Colonic mucosa (tissue), 4 donors: ENCODE results near the gene CTIF. TPM values are rescaled to one million over a fixed set of nuclear protein-coding genes. Genes with fewer than 3 reads are reported as not detected.

Source experiments
- DNase-seq: peaks from one replicate; pipeline ENCODE4 v3.0.0-alpha.2; 2020
- H3K27ac ChIP-seq: fragments of 200-600 bp; one replicate; pipeline ENCODE4 v1.8.0; 2021
- H3K27me3 ChIP-seq: fragments of 200-600 bp; one replicate; pipeline ENCODE4 v1.8.0; 2021
- H3K36me3 ChIP-seq: fragments of 200-600 bp; one replicate; pipeline ENCODE4 v1.8.0; 2021
- H3K4me1 ChIP-seq: fragments of 200-600 bp; one replicate; pipeline ENCODE4 v1.8.0; 2021; ENCODE audit warnings: mild to moderate bottlenecking
- H3K4me3 ChIP-seq: fragments of 200-600 bp; one replicate; pipeline ENCODE4 v1.8.0; 2021
- H3K9ac ChIP-seq, 2 donors: one replicate each; pipeline ENCODE4 v1.7.0; 2013; ENCODE audit warnings: control low read depth in 2 of 2, low read depth in 2 of 2, low read length in 2 of 2
- H3K9me3 ChIP-seq: fragments of 200-600 bp; one replicate; pipeline ENCODE4 v1.8.0; 2021
- CTCF ChIP-seq: fragments of 200-600 bp; IDR thresholded peaks from one replicate; pipeline ENCODE4 v1.8.0; 2022; ENCODE audit warnings: antibody characterized with exemption, mild to moderate bottlenecking
- intact Hi-C: fragments of 100-400 bp; cut with DNase I; formaldehyde crosslinking; loops from one replicate; pipeline ENCODE4 v1.14.1; 2022
- total RNA-seq, 2 donors: library from RNA; stranded (reverse); fragmentation: NEBNext Ultra II Directional in 1 of 2; extraction: Animal tissue kit (Norgen Biotek cat#: 25700) in 1 of 2; gene quantifications; one replicate each; pipeline ENCODE4 v1.2.1, GENCODE V29; 2021
- donor health status: healthy.
- donor health status: DM: no; HTN: no; CAD: no.
- donor health status: DM: no; HTN: no; CAD: no.

CTIF gene
- total RNA-seq, 2 donors from 2014 or later = 13.0 to 16.7 TPM

- intact Hi-C loops = no loop called here
- no peak for DNase-seq
- no peaks in the 10 kb centered on the region for H3K4me1 ChIP-seq
- H3K9me3 ChIP-seq = no peaks in the 10 kb centered on the region
- no peaks in the 10 kb centered on the region for H3K27me3 ChIP-seq
- H3K36me3 ChIP-seq = no peaks in the 10 kb centered on the region
- no peak overlapping the region for H3K9ac ChIP-seq
- H3K4me3 ChIP-seq = no peak overlapping the region
- H3K27ac ChIP-seq = no peak overlapping the region
- no peak for TF ChIP-seq CTCF
These were observed 230.3 kb downstream of the CTIF start for GRCh38 chr18:48769006-48769636.

- Histone ChIP-seq H3K27ac (no peak overlapping the region), H3K9me3 (no peaks in the 10 kb centered on the region), H3K9ac (no peak overlapping the region), H3K27me3 (no peaks in the 10 kb centered on the region), H3K4me1 (no peaks in the 10 kb centered on the region), H3K36me3 (no peaks in the 10 kb centered on the region), H3K4me3 (no peak overlapping the region)
- no peak for TF ChIP-seq CTCF
- DNase-seq = no peak
- intact Hi-C loops = loop anchor here (10.0 kb wide), 2 partner anchors 185 to 405 kb away; partner anchors contain the start of gene SMAD7
These were observed 231.4 kb downstream of the CTIF start for GRCh38 chr18:48770243-48770642.

GRCh38 chr18:48771641-48772375 is 233.0 kb downstream of the CTIF start:
- intact Hi-C loops = loop anchor here (10.0 kb wide), 2 partner anchors 183 to 403 kb away; partner anchors contain the start of gene SMAD7
- TF ChIP-seq CTCF = no peak
- H3K4me1 ChIP-seq = no peaks in the 10 kb centered on the region
- DNase-seq = no peak
- H3K4me3 ChIP-seq = no peak overlapping the region
- H3K9ac ChIP-seq = no peak overlapping the region
- H3K36me3 ChIP-seq = no peaks in the 10 kb centered on the region
- H3K27ac ChIP-seq = no peak overlapping the region
- no peaks in the 10 kb centered on the region for H3K9me3 ChIP-seq
- H3K27me3 ChIP-seq = no peaks in the 10 kb centered on the region

- intact Hi-C loops = loop anchor here (10.0 kb wide), 2 partner anchors 182 to 402 kb away; partner anchors contain the start of gene SMAD7
- Histone ChIP-seq H3K9ac (no peak overlapping the region), H3K4me1 (no peaks in the 10 kb centered on the region), H3K27me3 (no peaks in the 10 kb centered on the region), H3K9me3 (no peaks in the 10 kb centered on the region), H3K27ac (no peak overlapping the region), H3K36me3 (no peaks in the 10 kb centered on the region), H3K4me3 (no peak overlapping the region)
- DNase-seq = no peak
- no peak for TF ChIP-seq CTCF
These were observed 233.6 kb downstream of the CTIF start for GRCh38 chr18:48772457-48772856.

GRCh38 chr18:48773821-48774220 is 235.0 kb downstream of the CTIF start:
- Histone ChIP-seq H3K27ac (no peak overlapping the region), H3K4me3 (no peak overlapping the region), H3K9ac (no peak overlapping the region), H3K36me3 (no peaks in the 10 kb centered on the region), H3K4me1 (no peaks in the 10 kb centered on the region), H3K27me3 (no peaks in the 10 kb centered on the region), H3K9me3 (no peaks in the 10 kb centered on the region)
- no peak for DNase-seq
- no peak for TF ChIP-seq CTCF
- intact Hi-C loops = loop anchor here (10.0 kb wide), 2 partner anchors 181 to 401 kb away; partner anchors contain the start of gene SMAD7
